Rectal smooth muscle tissue (tissue), 1 donor: Measurements from ENCODE around the gene OLFM1.

Experiments
- H3K27ac ChIP-seq: one replicate; pipeline ENCODE4 v1.7.0; 2013; ENCODE audit warnings: low read depth, low read length, inconsistent platforms
- H3K27me3 ChIP-seq: one replicate; pipeline ENCODE4 v1.7.0; 2013; ENCODE audit warnings: low read length; ENCODE audit not compliant: control insufficient read depth, insufficient read depth
- H3K36me3 ChIP-seq: one replicate; pipeline ENCODE4 v1.7.0; 2013; ENCODE audit warnings: low read length; ENCODE audit not compliant: control insufficient read depth, insufficient read depth
- H3K4me1 ChIP-seq: one replicate; pipeline ENCODE4 v1.7.0; 2013; ENCODE audit warnings: low read length; ENCODE audit not compliant: control insufficient read depth, insufficient read depth
- H3K4me3 ChIP-seq: one replicate; pipeline ENCODE4 v1.7.0; 2013; ENCODE audit warnings: low read length
- H3K9ac ChIP-seq: one replicate; pipeline ENCODE4 v1.7.0; 2013; ENCODE audit warnings: low read length

OLFM1 gene

GRCh38 chr9:135163023-135163780, 75.7 kb downstream of the OLFM1 start:
- no peak overlapping the region for H3K27ac ChIP-seq
- H3K27me3 ChIP-seq: no peaks in the 10 kb centered on the region
- no peak overlapping the region for H3K4me3 ChIP-seq
- H3K9ac ChIP-seq: no peak overlapping the region
- H3K36me3 ChIP-seq: no peaks in the 10 kb centered on the region
- no peaks in the 10 kb centered on the region for H3K4me1 ChIP-seq

GRCh38 chr9:135164036-135164435, 76.6 kb downstream of the OLFM1 start:
- no peaks in the 10 kb centered on the region for H3K27me3 ChIP-seq
- H3K36me3 ChIP-seq: no peaks in the 10 kb centered on the region
- no peak overlapping the region for H3K9ac ChIP-seq
- no peak overlapping the region for H3K27ac ChIP-seq
- no peak overlapping the region for H3K4me3 ChIP-seq
- H3K4me1 ChIP-seq: no peaks in the 10 kb centered on the region

GRCh38 chr9:135165003-135165711, 77.7 kb downstream of the OLFM1 start:
- no peak overlapping the region for H3K9ac ChIP-seq
- H3K4me1 ChIP-seq: no peaks in the 10 kb centered on the region
- no peaks in the 10 kb centered on the region for H3K27me3 ChIP-seq
- no peak overlapping the region for H3K4me3 ChIP-seq
- no peak overlapping the region for H3K27ac ChIP-seq
- no peaks in the 10 kb centered on the region for H3K36me3 ChIP-seq

GRCh38 chr9:135165756-135166519, 78.5 kb downstream of the OLFM1 start:
- no peak overlapping the region for H3K9ac ChIP-seq
- no peaks in the 10 kb centered on the region for H3K4me1 ChIP-seq
- no peak overlapping the region for H3K27ac ChIP-seq
- H3K36me3 ChIP-seq: no peaks in the 10 kb centered on the region
- no peak overlapping the region for H3K4me3 ChIP-seq
- H3K27me3 ChIP-seq: no peaks in the 10 kb centered on the region

GRCh38 chr9:135166565-135166964, 79.1 kb downstream of the OLFM1 start:
- Histone ChIP-seq H3K4me1 (no peaks in the 10 kb centered on the region), H3K9ac (no peak overlapping the region), H3K36me3 (no peaks in the 10 kb centered on the region), H3K4me3 (no peak overlapping the region), H3K27ac (no peak overlapping the region), H3K27me3 (no peaks in the 10 kb centered on the region)

- Histone ChIP-seq H3K27ac (no peak overlapping the region), H3K36me3 (no peaks in the 10 kb centered on the region), H3K27me3 (no peaks in the 10 kb centered on the region), H3K4me1 (no peaks in the 10 kb centered on the region), H3K9ac (no peak overlapping the region), H3K4me3 (no peak overlapping the region)
Measured at GRCh38 chr9:135167356-135167755, 79.9 kb downstream of the OLFM1 start.

- Histone ChIP-seq H3K4me1 (no peaks in the 10 kb centered on the region), H3K27ac (no peak overlapping the region), H3K36me3 (no peaks in the 10 kb centered on the region), H3K9ac (no peak overlapping the region), H3K4me3 (no peak overlapping the region), H3K27me3 (no peaks in the 10 kb centered on the region)
Measured at GRCh38 chr9:135167849-135168655, 80.6 kb downstream of the OLFM1 start.

- no peak overlapping the region for H3K27ac ChIP-seq
- no peak overlapping the region for H3K9ac ChIP-seq
- no peaks in the 10 kb centered on the region for H3K4me1 ChIP-seq
- no peaks in the 10 kb centered on the region for H3K27me3 ChIP-seq
- H3K36me3 ChIP-seq: no peaks in the 10 kb centered on the region
- no peak overlapping the region for H3K4me3 ChIP-seq
Measured at GRCh38 chr9:135169709-135170226, 82.3 kb downstream of the OLFM1 start.

- no peaks in the 10 kb centered on the region for H3K27me3 ChIP-seq
- H3K4me1 ChIP-seq: no peaks in the 10 kb centered on the region
- H3K36me3 ChIP-seq: no peaks in the 10 kb centered on the region
- no peak overlapping the region for H3K4me3 ChIP-seq
- no peak overlapping the region for H3K27ac ChIP-seq
- no peak overlapping the region for H3K9ac ChIP-seq
Measured at GRCh38 chr9:135170535-135170934, 83.1 kb downstream of the OLFM1 start.
